Measurements from ENCODE around the gene NSUN2. TPM values are rescaled to one million over a fixed set of nuclear protein-coding genes. Genes with fewer than 3 reads are reported as not detected.

The NSUN2 gene
- total and polyA plus RNA-seq, 2 experiments from 2014 or later, result 37.7 to 47.2 TPM

DNA sequence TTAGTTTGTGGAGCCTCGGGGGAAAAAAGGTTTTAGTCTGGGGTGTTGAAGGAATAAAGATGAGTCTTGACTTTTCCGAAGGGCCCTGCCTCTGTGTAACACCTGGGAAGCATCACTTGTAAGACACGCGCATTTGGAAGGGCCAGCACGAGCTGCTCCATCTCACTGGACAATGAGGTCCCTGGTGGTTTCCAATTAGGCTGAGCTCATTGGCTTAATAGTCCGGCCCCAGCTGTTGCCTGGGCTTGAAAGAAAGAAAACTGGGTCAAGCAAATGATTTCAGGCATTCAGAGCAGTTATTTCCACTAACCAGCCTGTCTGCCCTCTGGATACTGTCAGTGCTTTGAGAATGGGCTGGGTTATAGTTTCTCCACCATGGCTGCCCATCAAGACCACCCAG lies 64.5 kb downstream of the NSUN2 start:
- no peaks in the 10 kb centered on the region for H3K4me1 ChIP-seq (ENCODE audit: low read depth)
- no peaks in the 10 kb centered on the region for H3K9me3 ChIP-seq (ENCODE audit: low read depth)
- no peak overlapping the region for H3K4me3 ChIP-seq
- TF ChIP-seq, protein P1, sequence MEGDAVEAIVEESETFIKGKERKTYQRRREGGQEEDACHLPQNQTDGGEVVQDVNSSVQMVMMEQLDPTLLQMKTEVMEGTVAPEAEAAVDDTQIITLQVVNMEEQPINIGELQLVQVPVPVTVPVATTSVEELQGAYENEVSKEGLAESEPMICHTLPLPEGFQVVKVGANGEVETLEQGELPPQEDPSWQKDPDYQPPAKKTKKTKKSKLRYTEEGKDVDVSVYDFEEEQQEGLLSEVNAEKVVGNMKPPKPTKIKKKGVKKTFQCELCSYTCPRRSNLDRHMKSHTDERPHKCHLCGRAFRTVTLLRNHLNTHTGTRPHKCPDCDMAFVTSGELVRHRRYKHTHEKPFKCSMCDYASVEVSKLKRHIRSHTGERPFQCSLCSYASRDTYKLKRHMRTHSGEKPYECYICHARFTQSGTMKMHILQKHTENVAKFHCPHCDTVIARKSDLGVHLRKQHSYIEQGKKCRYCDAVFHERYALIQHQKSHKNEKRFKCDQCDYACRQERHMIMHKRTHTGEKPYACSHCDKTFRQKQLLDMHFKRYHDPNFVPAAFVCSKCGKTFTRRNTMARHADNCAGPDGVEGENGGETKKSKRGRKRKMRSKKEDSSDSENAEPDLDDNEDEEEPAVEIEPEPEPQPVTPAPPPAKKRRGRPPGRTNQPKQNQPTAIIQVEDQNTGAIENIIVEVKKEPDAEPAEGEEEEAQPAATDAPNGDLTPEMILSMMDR (IDR thresholded peaks at IDR 0.05; ENCODE audit: low read depth, low read length), result no peak
- DNase-seq (ENCODE audit: low read depth in 1 of 2, low spot score in 1 of 2), result no peak
- no peak overlapping the region for H3K27ac ChIP-seq
- H3K36me3 ChIP-seq, result no peaks in the 10 kb centered on the region
- H3K27me3 ChIP-seq, result peaks cover 5% of the 10 kb centered on the region

DNA sequence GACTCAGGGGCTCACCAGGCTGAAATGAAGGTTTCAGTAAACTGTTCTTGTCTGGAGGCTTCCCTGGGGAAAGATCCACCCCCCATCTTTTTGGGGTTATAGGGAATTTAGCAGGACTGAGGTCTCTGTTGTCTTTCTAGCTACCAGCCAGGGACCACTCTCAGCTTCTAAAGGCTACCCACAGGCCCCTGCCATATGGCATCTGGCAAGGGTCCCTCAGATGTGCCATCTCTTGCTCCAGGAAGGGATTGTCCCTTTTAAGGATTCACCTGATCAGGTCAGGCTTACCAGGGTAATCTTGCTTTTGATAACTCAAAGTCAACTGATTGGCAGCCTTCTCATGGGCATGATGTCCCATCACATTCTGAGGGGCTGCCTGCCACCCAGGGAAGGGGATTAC lies 65.0 kb downstream of the NSUN2 start:
- no peaks in the 10 kb centered on the region for H3K4me1 ChIP-seq (ENCODE audit: low read depth)
- TF ChIP-seq, protein P1 (IDR thresholded peaks at IDR 0.05; ENCODE audit: low read depth, low read length), result no peak
- H3K9me3 ChIP-seq (ENCODE audit: low read depth), result no peaks in the 10 kb centered on the region
- H3K27me3 ChIP-seq, result peaks cover 5% of the 10 kb centered on the region
- no peak for DNase-seq (ENCODE audit: low read depth in 1 of 2, low spot score in 1 of 2)
- H3K4me3 ChIP-seq, result no peak overlapping the region
- H3K36me3 ChIP-seq, result no peaks in the 10 kb centered on the region
- H3K27ac ChIP-seq, result no peak overlapping the region

DNA sequence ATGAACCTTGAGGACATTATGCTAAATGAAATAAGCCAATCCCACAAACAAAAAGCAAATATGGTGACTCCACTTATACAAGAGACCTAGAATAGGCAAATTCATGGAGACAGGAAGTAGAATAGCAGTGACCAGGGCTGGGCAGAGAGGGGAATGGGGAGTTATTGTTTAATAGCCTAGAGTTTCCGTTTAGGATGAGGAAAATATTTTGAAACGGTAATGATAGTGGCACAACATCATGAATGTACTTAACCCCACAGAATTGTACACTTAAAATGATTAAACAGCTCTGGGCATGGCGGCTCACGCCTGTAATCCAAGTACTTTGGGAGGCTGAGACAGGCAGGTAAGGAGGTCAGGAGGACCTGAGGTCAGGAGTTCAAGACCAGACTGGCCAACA lies 65.8 kb downstream of the NSUN2 start:
- no peak overlapping the region for H3K4me3 ChIP-seq

DNA sequence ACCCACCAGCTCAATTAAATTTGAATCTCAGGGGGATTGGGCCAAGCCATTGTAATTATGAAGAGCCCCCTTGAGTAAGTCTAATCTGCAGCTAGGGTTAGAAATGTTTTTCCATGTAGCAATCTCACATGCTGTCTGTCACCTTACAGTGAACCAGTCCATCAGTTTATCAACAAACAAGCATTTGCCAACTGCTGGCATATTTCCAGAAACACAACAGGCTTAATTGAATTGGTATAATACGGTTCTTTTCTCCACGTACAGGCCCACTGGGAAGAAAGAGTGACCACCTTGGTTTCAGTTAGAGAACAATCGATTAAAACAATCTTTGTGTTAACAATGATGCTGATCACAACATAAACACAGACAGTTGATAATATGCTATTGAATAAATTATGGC lies 67.4 kb downstream of the NSUN2 start:
- DNase-seq (ENCODE audit: low read depth in 1 of 2, low spot score in 1 of 2), result no peak
- H3K27ac ChIP-seq, result no peak overlapping the region
- H3K27me3 ChIP-seq, result no peaks in the 10 kb centered on the region
- no peaks in the 10 kb centered on the region for H3K36me3 ChIP-seq
- no peak overlapping the region for H3K4me3 ChIP-seq
- no peaks in the 10 kb centered on the region for H3K9me3 ChIP-seq (ENCODE audit: low read depth)
- H3K4me1 ChIP-seq (ENCODE audit: low read depth), result no peaks in the 10 kb centered on the region
- TF ChIP-seq, protein P1 (IDR thresholded peaks at IDR 0.05; ENCODE audit: low read depth, low read length), result no peak

More for the DNA sequence above, 65.8 kb downstream of the NSUN2 start:
- Histone ChIP-seq H3K4me1 (ENCODE audit: low read depth) (no peaks in the 10 kb centered on the region), H3K36me3 (no peaks in the 10 kb centered on the region), H3K27me3 (peaks cover under 1% of the 10 kb centered on the region), H3K9me3 (ENCODE audit: low read depth) (no peaks in the 10 kb centered on the region), H3K27ac (no peak overlapping the region)
- DNase-seq (ENCODE audit: low read depth in 1 of 2, low spot score in 1 of 2), result no peak
- TF ChIP-seq, protein P1 (IDR thresholded peaks at IDR 0.05; ENCODE audit: low read depth, low read length), result no peak

DNA sequence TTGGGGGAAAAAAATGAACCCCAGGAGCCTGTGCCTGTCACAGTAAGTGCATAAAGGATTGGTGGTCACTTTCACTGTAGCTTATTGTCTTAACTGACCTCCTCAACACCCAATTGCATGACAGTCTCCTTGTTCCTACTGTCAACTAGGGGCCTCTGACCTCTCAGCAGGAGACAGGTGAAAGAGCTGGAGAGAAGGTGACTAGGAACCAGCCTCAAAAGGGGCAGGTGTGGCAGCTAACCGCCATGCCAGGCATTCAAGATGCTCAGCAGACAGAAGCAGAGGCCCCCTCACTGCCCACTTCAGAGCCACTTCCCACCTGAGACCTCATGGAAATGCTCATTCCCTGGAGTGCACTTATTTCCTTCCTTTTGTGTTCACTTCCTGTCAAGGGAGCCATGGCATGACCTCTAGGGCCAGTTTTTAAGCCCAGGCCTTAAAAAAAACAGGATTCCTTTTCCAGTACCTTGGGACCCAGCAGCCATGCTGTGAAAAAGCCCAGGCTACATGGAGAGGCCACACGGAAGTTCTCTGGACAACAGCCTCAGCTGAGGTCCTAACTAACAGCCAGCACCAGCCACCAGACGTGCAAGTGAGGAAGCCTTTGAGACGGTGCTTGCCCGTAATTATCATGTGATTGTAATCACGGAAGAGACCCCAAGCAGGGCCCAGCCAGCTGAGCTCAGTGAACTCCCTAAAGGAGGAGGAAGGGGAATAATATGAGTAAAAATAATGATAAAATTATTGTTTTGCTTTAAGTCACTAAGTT lies 74.9 kb downstream of the NSUN2 start:
- no peaks in the 10 kb centered on the region for H3K36me3 ChIP-seq
- no peak overlapping the region for H3K27ac ChIP-seq
- no peaks in the 10 kb centered on the region for H3K4me1 ChIP-seq (ENCODE audit: low read depth)
- TF ChIP-seq, protein P1 (IDR thresholded peaks at IDR 0.05; ENCODE audit: low read depth, low read length), result no peak
- no peak for DNase-seq (ENCODE audit: low read depth in 1 of 2, low spot score in 1 of 2)
- H3K4me3 ChIP-seq, result no peak overlapping the region
- H3K9me3 ChIP-seq (ENCODE audit: low read depth), result no peaks in the 10 kb centered on the region
- no peaks in the 10 kb centered on the region for H3K27me3 ChIP-seq

Measured in cardiac muscle cell (in vitro differentiated cells and primary cell).